Stomach smooth muscle (tissue), 2 donors: Measurements from ENCODE around the gene ARHGAP15.

Source experiments
- H3K27ac ChIP-seq: one replicate; pipeline ENCODE4 v1.7.0; 2013; ENCODE audit warnings: mild to moderate bottlenecking, low read length, inconsistent platforms
- H3K27me3 ChIP-seq, 2 donors: one replicate each; pipeline ENCODE4 v1.7.0; 2013; ENCODE audit warnings: low read length in 2 of 2; ENCODE audit not compliant: insufficient read depth in 2 of 2, control insufficient read depth in 1 of 2
- H3K36me3 ChIP-seq, 2 donors: one replicate each; pipeline ENCODE4 v1.7.0; 2013; ENCODE audit warnings: low read length in 2 of 2; ENCODE audit not compliant: control insufficient read depth in 2 of 2, insufficient read depth in 2 of 2
- H3K4me1 ChIP-seq: one replicate; pipeline ENCODE4 v1.7.0; 2013; ENCODE audit warnings: low read length; ENCODE audit not compliant: control insufficient read depth, insufficient read depth
- H3K4me3 ChIP-seq, 2 donors: one replicate each; pipeline ENCODE4 v1.7.0; 2013; ENCODE audit warnings: low read length in 2 of 2
- H3K9ac ChIP-seq, 2 donors: one replicate each; pipeline ENCODE4 v1.7.0; 2013; ENCODE audit warnings: low read length in 2 of 2, mild to moderate bottlenecking in 1 of 2
- H3K9me3 ChIP-seq, 2 donors: one replicate each; pipeline ENCODE4 v1.7.0; 2013; ENCODE audit warnings: low read length in 2 of 2; ENCODE audit not compliant: control insufficient read depth in 2 of 2
- donor health status: healthy.
- donor health status: Pancreatic carcinoma.

The ARHGAP15 gene

GRCh38 chr2:143429932-143430679 is 300.9 kb downstream of the ARHGAP15 start:
- no peaks in the 10 kb centered on the region for H3K9me3 ChIP-seq
- H3K4me3 ChIP-seq: no peak overlapping the region
- no peaks in the 10 kb centered on the region for H3K27me3 ChIP-seq
- H3K9ac ChIP-seq: no peak overlapping the region
- H3K36me3 ChIP-seq: no peaks in the 10 kb centered on the region
- no peak overlapping the region for H3K27ac ChIP-seq
- no peaks in the 10 kb centered on the region for H3K4me1 ChIP-seq

GRCh38 chr2:143431316-143431715 is 302.1 kb downstream of the ARHGAP15 start:
- H3K4me3 ChIP-seq: no peak overlapping the region
- no peaks in the 10 kb centered on the region for H3K4me1 ChIP-seq
- H3K27ac ChIP-seq: no peak overlapping the region
- H3K9me3 ChIP-seq: no peaks in the 10 kb centered on the region
- H3K27me3 ChIP-seq: no peaks in the 10 kb centered on the region
- H3K36me3 ChIP-seq: no peaks in the 10 kb centered on the region
- no peak overlapping the region for H3K9ac ChIP-seq

GRCh38 chr2:143433251-143433650 is 304.0 kb downstream of the ARHGAP15 start:
- Histone ChIP-seq H3K4me3 (no peak overlapping the region), H3K27me3 (no peaks in the 10 kb centered on the region), H3K4me1 (no peaks in the 10 kb centered on the region), H3K36me3 (no peaks in the 10 kb centered on the region), H3K27ac (no peak overlapping the region), H3K9ac (no peak overlapping the region), H3K9me3 (no peaks in the 10 kb centered on the region)

GRCh38 chr2:143433840-143434239 is 304.6 kb downstream of the ARHGAP15 start:
- Histone ChIP-seq H3K9me3 (no peaks in the 10 kb centered on the region), H3K27me3 (no peaks in the 10 kb centered on the region), H3K9ac (no peak overlapping the region), H3K4me3 (no peak overlapping the region), H3K4me1 (no peaks in the 10 kb centered on the region), H3K36me3 (no peaks in the 10 kb centered on the region), H3K27ac (no peak overlapping the region)

GRCh38 chr2:143434445-143434844 is 305.2 kb downstream of the ARHGAP15 start:
- no peak overlapping the region for H3K9ac ChIP-seq
- no peaks in the 10 kb centered on the region for H3K36me3 ChIP-seq
- no peak overlapping the region for H3K4me3 ChIP-seq
- no peaks in the 10 kb centered on the region for H3K4me1 ChIP-seq
- H3K9me3 ChIP-seq: no peaks in the 10 kb centered on the region
- H3K27ac ChIP-seq: no peak overlapping the region
- H3K27me3 ChIP-seq: no peaks in the 10 kb centered on the region

- H3K9me3 ChIP-seq: no peaks in the 10 kb centered on the region
- H3K27me3 ChIP-seq: no peaks in the 10 kb centered on the region
- no peak overlapping the region for H3K27ac ChIP-seq
- no peaks in the 10 kb centered on the region for H3K4me1 ChIP-seq
- H3K9ac ChIP-seq: no peak overlapping the region
- no peak overlapping the region for H3K4me3 ChIP-seq
- no peaks in the 10 kb centered on the region for H3K36me3 ChIP-seq
Measured at GRCh38 chr2:143435131-143435530, 305.9 kb downstream of the ARHGAP15 start.

- Histone ChIP-seq H3K4me3 (peak overlapping the region in 1 of 2 donors; percentile 19), H3K9ac (no peak overlapping the region), H3K36me3 (no peaks in the 10 kb centered on the region), H3K9me3 (no peaks in the 10 kb centered on the region), H3K4me1 (no peaks in the 10 kb centered on the region), H3K27me3 (no peaks in the 10 kb centered on the region), H3K27ac (no peak overlapping the region)
Measured at GRCh38 chr2:143436951-143437350, 307.7 kb downstream of the ARHGAP15 start.

GRCh38 chr2:143440411-143441012 is 311.3 kb downstream of the ARHGAP15 start:
- no peak overlapping the region for H3K4me3 ChIP-seq
- no peak overlapping the region for H3K9ac ChIP-seq
- no peaks in the 10 kb centered on the region for H3K27me3 ChIP-seq
- H3K4me1 ChIP-seq: no peaks in the 10 kb centered on the region
- no peaks in the 10 kb centered on the region for H3K36me3 ChIP-seq
- H3K9me3 ChIP-seq: no peaks in the 10 kb centered on the region
- no peak overlapping the region for H3K27ac ChIP-seq

GRCh38 chr2:143442193-143442592 is 313.0 kb downstream of the ARHGAP15 start:
- H3K27ac ChIP-seq: no peak overlapping the region
- H3K4me3 ChIP-seq: no peak overlapping the region
- no peak overlapping the region for H3K9ac ChIP-seq
- no peaks in the 10 kb centered on the region for H3K27me3 ChIP-seq
- H3K9me3 ChIP-seq: no peaks in the 10 kb centered on the region
- H3K36me3 ChIP-seq: no peaks in the 10 kb centered on the region
- H3K4me1 ChIP-seq: no peaks in the 10 kb centered on the region

- Histone ChIP-seq H3K27ac (no peak overlapping the region), H3K27me3 (no peaks in the 10 kb centered on the region), H3K36me3 (no peaks in the 10 kb centered on the region), H3K4me3 (no peak overlapping the region), H3K9me3 (no peaks in the 10 kb centered on the region), H3K9ac (no peak overlapping the region), H3K4me1 (no peaks in the 10 kb centered on the region)
Measured at GRCh38 chr2:143451642-143452281, 322.5 kb downstream of the ARHGAP15 start.
